K562 (cell line): ENCODE data around the gene GH2. TPM values are rescaled to one million over a fixed set of nuclear protein-coding genes. Genes with fewer than 3 reads are reported as not detected.

Experiments used
- ATF3 ChIP-seq, 2 experiments: fragments of 450-650 bp in 1 of 2; sonication (generic) in 1 of 2; formaldehyde crosslinking in 1 of 2; IDR thresholded peaks in 1 of 2; conservative IDR thresholded peaks in 1 of 2; 2 replicates each; pipeline versions ENCODE4 v1.6.1 to v1.8.1; 2016 to 2023; ENCODE audit warnings: mild to moderate bottlenecking in 2 of 2, moderate library complexity in 2 of 2, inconsistent platforms in 1 of 2, missing genetic modification reagents in 1 of 2
- BDP1 ChIP-seq: IDR thresholded peaks from 3 replicates; pipeline ENCODE4 v1.6.1; 2011; ENCODE audit not compliant: insufficient read length, insufficient read depth
- BRCA1 ChIP-seq, 2 experiments: fragments of 450-650 bp in 1 of 2; sonication (generic) in 1 of 2; formaldehyde crosslinking in 1 of 2; IDR thresholded peaks; 2 replicates each; pipeline versions ENCODE4 v1.5.0 to v1.6.1; 2017 to 2020; ENCODE audit warnings: mild to moderate bottlenecking in 1 of 2, missing genetic modification reagents in 1 of 2
- CCAR2 ChIP-seq: fragments of 200-400 bp; formaldehyde crosslinking; IDR thresholded peaks from 2 replicates; pipeline ENCODE4 v1.6.1; 2017; ENCODE audit warnings: mild to moderate bottlenecking, low read depth, low read length
- EP300 ChIP-seq: IDR thresholded peaks from 2 replicates; pipeline ENCODE4 v1.6.1; 2012; ENCODE audit warnings: low read length, improper control_type of control experiment
- FOXM1 ChIP-seq, 2 experiments: fragments of 450-650 bp in 1 of 2; sonication (generic) in 1 of 2; formaldehyde crosslinking in 1 of 2; IDR thresholded peaks; 2 replicates each; pipeline versions ENCODE4 v1.6.1 to v1.9.0; 2017 to 2022; ENCODE audit warnings: low read depth in 2 of 2, mild to moderate bottlenecking in 2 of 2, missing genetic modification reagents in 1 of 2, moderate library complexity in 1 of 2
- GTF2B ChIP-seq: IDR thresholded peaks from 2 replicates; pipeline ENCODE4 v1.6.1; 2011; ENCODE audit not compliant: insufficient read length; ENCODE audit errors: extremely low read depth
- HDAC3 ChIP-seq: fragments of 450-650 bp; IDR thresholded peaks from 2 replicates; pipeline ENCODE4 v1.6.1; 2018; ENCODE audit warnings: borderline replicate concordance, mild to moderate bottlenecking, moderate library complexity; ENCODE audit not compliant: partially characterized antibody
- HDAC6 ChIP-seq: IDR thresholded peaks from 2 replicates; pipeline ENCODE4 v1.6.1; 2012; ENCODE audit warnings: low read depth, mild to moderate bottlenecking, control low read depth, inconsistent platforms, low read length, moderate library complexity
- HDAC8 ChIP-seq: fragments of 450-650 bp; IDR thresholded peaks from 2 replicates; pipeline ENCODE4 v1.6.1; 2016; ENCODE audit warnings: mild to moderate bottlenecking, missing genetic modification characterization, moderate library complexity, missing compliant biosample characterization
- KDM5B ChIP-seq: fragments of 200-600 bp; sonication (generic); IDR thresholded peaks from 2 replicates; pipeline ENCODE4 v1.6.1; 2012; ENCODE audit warnings: low read depth, mild to moderate bottlenecking, moderate library complexity, low read length, control low read depth, inconsistent platforms; ENCODE audit not compliant: insufficient replicate concordance
- NCOR1 ChIP-seq: fragments of 450-650 bp; IDR thresholded peaks from 2 replicates; pipeline ENCODE4 v1.6.1; 2016; ENCODE audit warnings: mild to moderate bottlenecking, moderate library complexity
- NR2C1 ChIP-seq, 2 experiments: fragments of 450-650 bp; IDR thresholded peaks; 2 replicates each; pipeline ENCODE4 v1.6.1; 2017; ENCODE audit warnings: mild to moderate bottlenecking in 2 of 2, antibody characterized with exemption in 1 of 2, inconsistent platforms in 1 of 2, missing compliant biosample characterization in 1 of 2, missing genetic modification characterization in 1 of 2
- NR2F6 ChIP-seq: fragments of 450-650 bp; formaldehyde crosslinking; IDR thresholded peaks from 2 replicates; pipeline ENCODE4 v1.4.0; 2020; ENCODE audit warnings: mild to moderate bottlenecking
- RBM34 ChIP-seq: fragments of 200-400 bp; formaldehyde crosslinking; IDR thresholded peaks from 2 replicates; pipeline ENCODE4 v1.6.1; 2018; ENCODE audit warnings: low read length, borderline replicate concordance; ENCODE audit not compliant: insufficient read depth
- U2AF1 ChIP-seq: fragments of 200-400 bp; formaldehyde crosslinking; optimal IDR thresholded peaks from 2 replicates; pipeline ENCODE3; 2017; ENCODE audit warnings: mild to moderate bottlenecking, low read depth, low read length, moderate library complexity
- UBTF ChIP-seq, 2 experiments: IDR thresholded peaks; 2 replicates each; pipeline ENCODE4 v1.6.1; 2012; ENCODE audit warnings: improper control_type of control experiment in 2 of 2, low read depth in 2 of 2, low read length in 2 of 2, borderline replicate concordance in 1 of 2
- ZBTB34 ChIP-seq: fragments of 250-450 bp; sonication (Bioruptor Pico); IDR thresholded peaks from 2 replicates; pipeline ENCODE4 v1.8.0; 2021; ENCODE audit warnings: mild to moderate bottlenecking, moderate library complexity
- ZFX ChIP-seq: sonication (generic); formaldehyde crosslinking; IDR thresholded peaks from 2 replicates; pipeline ENCODE4 v1.8.0; 2022; ENCODE audit warnings: mild to moderate bottlenecking, missing genetic modification reagents, moderate library complexity
- polyA plus RNA-seq, 8 experiments: library from polyadenylated mRNA; depleted of rRNA in 4 of 8; stranded (reverse) in 5 of 8; unstranded in 3 of 8; fragments of >200 nt; fragmentation: Nextera tagmentation in 2 of 8; fragmentation: Illumina TruSeq in 1 of 8; extraction: Ambion mirVana in 2 of 8; extraction: Trizol in 1 of 8; gene quantifications; 2 replicates each; pipeline versions ENCODE4 v1.2.1 to v1.2.3, GENCODE V29; 2011 to 2014; ENCODE audit warnings: inconsistent platforms in 1 of 8, missing spikeins in 1 of 8
- total RNA-seq, 7 experiments: library from RNA; depleted of rRNA in 6 of 7; stranded (reverse); fragments of >200 nt in 6 of 7; fragmentation: Illumina TruSeq in 2 of 7; extraction: Trizol in 2 of 7; gene quantifications; 2 replicates each; pipeline versions ENCODE4 v1.2.1 to v1.2.3, GENCODE V29; 2011 to 2021; ENCODE audit warnings: low replicate concordance in 1 of 7

The GH2 gene
- total and polyA plus RNA-seq, 9 of the 15 experiments (the other 6 are each of a cell fraction or from before 2014, with no cell fraction given), result not detected

GRCh38 chr17:63842540-63843386, 39.0 kb downstream of the GH2 start, which contains the start of gene SMARCD2 (continued):
- peak; percentile 45 for TF ChIP-seq KDM5B
- peak; percentile 100 for TF ChIP-seq NR2C1 (IDR thresholded peaks at IDR 0.05)
- TF ChIP-seq NR2C1 (tag; IDR thresholded peaks at IDR 0.05), result peak; percentile 100
- TF ChIP-seq HDAC3, result peak; percentile 100
- peak; percentile 74 for TF ChIP-seq NCOR1
- no peak for TF ChIP-seq HDAC6
- TF ChIP-seq CCAR2, result 0 out of 2 replicates have a peak, but pooled peaks have one; percentile 73
- peak; percentile 39 for TF ChIP-seq U2AF1
- no peak for TF ChIP-seq GTF2B
- TF ChIP-seq RBM34, result no peak
- no peak; the same call in 1 of the 2 replicates for TF ChIP-seq HDAC8 (tag)
- peak; percentile 19; the same call in 1 of the 2 replicates for TF ChIP-seq ZBTB34 (CRISPR knock-in tag)
- no peak for TF ChIP-seq BRCA1 (IDR thresholded peaks at IDR 0.05)
- TF ChIP-seq BRCA1 (CRISPR knock-in tag; IDR thresholded peaks at IDR 0.05), result no peak
- peak; percentile 72 for TF ChIP-seq EP300
- peak; percentile 80 for TF ChIP-seq NR2F6 (CRISPR knock-in tag)
- no peak for TF ChIP-seq BDP1
- TF ChIP-seq FOXM1 (IDR thresholded peaks at IDR 0.05; ENCODE audit: low read depth), result peak; percentile 94
- TF ChIP-seq FOXM1 (CRISPR knock-in tag; IDR thresholded peaks at IDR 0.05; ENCODE audit: low read depth), result no peak
- TF ChIP-seq ATF3 (IDR thresholded peaks at IDR 0.05), result no peak
- peak; percentile 74 for TF ChIP-seq ATF3 (CRISPR knock-in tag; conservative IDR thresholded peaks at IDR 0.05)
- TF ChIP-seq ZFX (CRISPR knock-in tag), result peak; percentile 94
- TF ChIP-seq UBTF (IDR thresholded peaks at IDR 0.05; ENCODE audit: borderline replicate concordance in 1 of 2, low read depth in 2 of 2, low read length in 2 of 2), result peak in 1 of 2 experiments; percentile 92; a peak in 3 of 4 replicates
